ENCODE data around the gene FREM1.

Gene FREM1

DNA sequence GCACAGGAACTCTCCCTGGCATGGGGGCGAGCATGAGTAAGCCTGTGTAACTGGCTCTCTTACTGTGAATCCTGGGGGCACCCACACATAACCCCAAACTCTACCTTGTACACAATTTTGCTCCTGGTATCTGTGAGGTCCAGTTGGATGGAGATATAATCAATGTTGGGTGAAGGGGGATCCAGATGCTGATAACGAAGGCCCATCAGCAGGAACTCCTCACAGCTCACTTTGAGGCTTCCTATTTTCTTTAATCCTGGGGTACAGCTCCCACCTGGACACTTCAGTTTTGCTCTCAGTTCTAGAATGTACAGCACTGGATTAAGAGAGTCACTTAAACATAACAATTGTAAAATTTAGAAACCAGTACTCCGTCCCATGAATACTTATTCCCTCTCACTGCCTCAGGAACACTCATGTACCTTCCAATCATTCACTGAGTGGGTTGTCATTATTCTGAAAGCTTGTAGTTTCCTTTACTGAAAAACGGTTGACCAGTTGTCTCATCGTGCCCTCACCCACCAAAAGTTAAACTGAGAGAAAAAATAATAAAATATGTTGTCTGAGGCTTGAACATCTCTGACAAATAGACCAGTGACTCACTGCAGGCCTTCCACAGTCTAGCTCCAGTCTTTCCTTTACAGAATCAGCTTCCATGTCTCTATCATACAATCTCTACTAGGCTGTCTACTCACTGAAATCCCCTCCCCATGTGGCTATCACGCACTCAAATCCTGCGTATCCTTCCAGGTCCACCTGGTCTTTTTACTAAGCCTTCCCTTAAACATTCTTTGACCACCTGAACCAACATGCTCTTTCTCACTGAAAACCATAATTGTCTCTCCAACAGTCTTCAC lies 52.6 kb downstream of the FREM1 start:
- TF ChIP-seq, protein P1, sequence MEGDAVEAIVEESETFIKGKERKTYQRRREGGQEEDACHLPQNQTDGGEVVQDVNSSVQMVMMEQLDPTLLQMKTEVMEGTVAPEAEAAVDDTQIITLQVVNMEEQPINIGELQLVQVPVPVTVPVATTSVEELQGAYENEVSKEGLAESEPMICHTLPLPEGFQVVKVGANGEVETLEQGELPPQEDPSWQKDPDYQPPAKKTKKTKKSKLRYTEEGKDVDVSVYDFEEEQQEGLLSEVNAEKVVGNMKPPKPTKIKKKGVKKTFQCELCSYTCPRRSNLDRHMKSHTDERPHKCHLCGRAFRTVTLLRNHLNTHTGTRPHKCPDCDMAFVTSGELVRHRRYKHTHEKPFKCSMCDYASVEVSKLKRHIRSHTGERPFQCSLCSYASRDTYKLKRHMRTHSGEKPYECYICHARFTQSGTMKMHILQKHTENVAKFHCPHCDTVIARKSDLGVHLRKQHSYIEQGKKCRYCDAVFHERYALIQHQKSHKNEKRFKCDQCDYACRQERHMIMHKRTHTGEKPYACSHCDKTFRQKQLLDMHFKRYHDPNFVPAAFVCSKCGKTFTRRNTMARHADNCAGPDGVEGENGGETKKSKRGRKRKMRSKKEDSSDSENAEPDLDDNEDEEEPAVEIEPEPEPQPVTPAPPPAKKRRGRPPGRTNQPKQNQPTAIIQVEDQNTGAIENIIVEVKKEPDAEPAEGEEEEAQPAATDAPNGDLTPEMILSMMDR (IDR thresholded peaks at IDR 0.05; ENCODE audit: control insufficient read depth, insufficient read depth, low read depth, low read length, missing control alignments): no peak
- no peak overlapping the region for H3K4me3 ChIP-seq (ENCODE audit: control insufficient read depth, low read depth, low read length)
- no peak for DNase-seq (ENCODE audit: low read depth)

DNA sequence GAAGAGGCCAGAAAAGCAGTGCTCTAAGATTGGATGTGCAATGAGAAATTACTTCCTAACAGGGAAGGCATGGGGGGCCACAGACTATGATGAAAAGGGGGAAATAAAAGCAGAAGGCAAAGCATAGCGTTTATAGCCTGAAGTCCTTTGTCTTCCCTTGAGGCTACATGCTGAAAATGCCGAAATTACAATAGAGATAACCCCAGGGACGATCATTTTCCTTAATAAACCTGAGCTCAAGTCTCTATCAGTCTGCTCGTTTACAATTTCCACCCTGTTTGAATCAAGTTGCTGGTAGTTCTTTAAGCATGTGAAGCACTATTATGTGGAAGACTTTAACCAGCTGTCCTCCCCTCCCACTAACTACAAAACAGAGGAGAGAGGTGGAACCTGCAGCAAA lies 60.4 kb downstream of the FREM1 start:
- DNase-seq (ENCODE audit: low read depth): no peak
- no peak overlapping the region for H3K4me3 ChIP-seq (ENCODE audit: control insufficient read depth, low read depth, low read length)
- TF ChIP-seq, protein P1 (IDR thresholded peaks at IDR 0.05; ENCODE audit: control insufficient read depth, insufficient read depth, low read depth, low read length, missing control alignments): no peak

DNA sequence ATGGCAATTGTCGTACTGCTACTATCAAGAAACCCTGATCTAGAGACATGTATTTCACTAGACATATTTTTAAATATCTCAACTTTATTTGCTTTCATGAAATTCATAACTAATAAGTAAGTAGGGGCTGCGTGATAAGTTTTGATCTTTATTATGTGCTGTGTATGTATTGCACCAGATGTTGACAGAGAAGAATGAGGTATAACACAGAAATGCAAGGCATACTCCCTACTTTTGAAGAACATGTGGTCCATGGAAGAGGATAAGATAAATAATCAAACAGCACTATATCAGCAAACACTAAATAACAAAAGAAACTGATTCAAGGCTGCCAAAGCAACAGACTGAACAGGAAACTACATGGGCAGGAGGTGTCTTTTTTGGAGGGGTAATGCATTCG lies 60.9 kb downstream of the FREM1 start:
- no peak for DNase-seq (ENCODE audit: low read depth)
- no peak overlapping the region for H3K4me3 ChIP-seq (ENCODE audit: control insufficient read depth, low read depth, low read length)
- TF ChIP-seq, protein P1 (IDR thresholded peaks at IDR 0.05; ENCODE audit: control insufficient read depth, insufficient read depth, low read depth, low read length, missing control alignments): no peak

DNA sequence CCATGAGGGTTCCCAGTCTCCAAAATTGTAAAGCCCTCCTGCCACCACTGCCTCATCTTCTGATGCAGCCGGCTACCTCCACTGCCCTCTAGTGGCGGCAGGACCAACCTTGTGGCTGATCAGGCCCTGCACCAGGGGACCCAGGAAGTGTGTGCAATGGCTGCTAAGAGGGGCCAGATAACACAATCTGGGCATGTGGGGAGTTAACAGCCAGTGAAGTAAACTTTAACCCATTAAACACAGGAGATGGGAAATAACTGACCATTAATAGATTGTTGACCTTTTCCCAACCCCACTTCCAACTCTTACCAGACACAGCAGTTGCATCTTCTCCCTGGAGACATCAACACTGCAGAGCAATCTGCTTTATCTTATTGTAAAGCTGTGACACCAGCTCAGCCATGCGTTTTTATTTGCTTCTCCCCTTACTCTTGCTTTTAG lies 63.3 kb downstream of the FREM1 start:
- TF ChIP-seq, protein P1 (IDR thresholded peaks at IDR 0.05; ENCODE audit: control insufficient read depth, insufficient read depth, low read depth, low read length, missing control alignments): peak; percentile 88
- no peak overlapping the region for H3K4me3 ChIP-seq (ENCODE audit: control insufficient read depth, low read depth, low read length)
- no peak for DNase-seq (ENCODE audit: low read depth)

DNA sequence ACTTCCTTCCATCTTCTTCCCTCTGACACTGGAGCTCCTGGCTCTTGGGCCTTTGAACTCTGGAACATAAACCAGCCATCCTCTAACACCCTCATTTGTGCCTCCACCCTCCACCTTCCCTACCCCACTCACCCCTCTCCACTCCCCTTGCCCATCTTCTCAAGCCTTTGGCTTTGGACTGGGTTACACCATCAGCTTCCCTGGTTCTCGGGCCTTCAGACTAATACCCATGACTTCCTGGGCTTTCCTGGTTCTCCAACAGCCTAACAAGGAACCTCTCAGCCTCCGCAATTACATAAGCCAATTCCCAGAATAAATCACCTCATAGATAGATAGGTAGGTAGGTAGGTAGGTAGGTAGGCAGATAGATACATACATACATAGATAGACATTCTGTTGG lies 67.1 kb downstream of the FREM1 start:
- TF ChIP-seq, protein P1 (IDR thresholded peaks at IDR 0.05; ENCODE audit: control insufficient read depth, insufficient read depth, low read depth, low read length, missing control alignments): no peak
- H3K4me3 ChIP-seq (ENCODE audit: control insufficient read depth, low read depth, low read length): no peak overlapping the region
- no peak for DNase-seq (ENCODE audit: low read depth)

DNA sequence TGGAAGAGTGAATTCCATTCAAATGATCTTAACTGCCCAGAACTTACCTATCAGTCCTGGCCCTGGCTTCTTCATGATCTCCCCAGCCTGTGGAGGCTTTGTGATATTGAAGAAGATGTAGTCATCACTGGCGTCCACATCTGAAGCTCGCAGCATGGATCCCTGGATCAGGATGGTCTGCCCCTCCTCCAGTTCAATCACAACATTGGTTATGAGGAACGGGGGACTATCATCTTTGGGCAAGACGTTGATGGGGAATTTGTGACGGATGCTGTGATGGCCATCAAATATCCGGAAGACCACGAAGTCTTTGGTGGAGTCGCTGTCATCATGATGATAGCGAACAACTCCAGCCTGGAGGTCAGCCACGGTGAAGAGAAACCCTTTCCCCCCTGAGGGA lies 68.0 kb downstream of the FREM1 start:
- TF ChIP-seq, protein P1 (IDR thresholded peaks at IDR 0.05; ENCODE audit: control insufficient read depth, insufficient read depth, low read depth, low read length, missing control alignments): no peak
- DNase-seq (ENCODE audit: low read depth): no peak
- no peak overlapping the region for H3K4me3 ChIP-seq (ENCODE audit: control insufficient read depth, low read depth, low read length)

All from AG09309 (cell line).